ENCODE data around the gene RPS6KA4.

GRCh38 chr11:64327993-64328392 is 31.0 kb upstream of the RPS6KA4 start:
- no peak for TF ChIP-seq CTCF (IDR thresholded peaks at IDR 0.05; ENCODE audit: borderline replicate concordance, extremely low read depth, low read length, poor library complexity, severe bottlenecking)
- no peak for TF ChIP-seq EZH2 (IDR thresholded peaks at IDR 0.05; ENCODE audit: borderline replicate concordance, low read depth, low read length, severe bottlenecking)
